GM12892 (cell line): Measurements from ENCODE around the gene PKP2.

Source experiments
- POLR2A ChIP-seq: IDR thresholded peaks from 2 replicates; pipeline ENCODE4 v1.6.1; 2011; ENCODE audit warnings: low read depth, low read length, control low read depth
- POLR2AphosphoS5 ChIP-seq: IDR thresholded peaks from 2 replicates; pipeline ENCODE4 v1.6.1; 2011; ENCODE audit warnings: low read depth, low read length, control low read depth
- TAF1 ChIP-seq: IDR thresholded peaks from 2 replicates; pipeline ENCODE4 v1.6.1; 2011; ENCODE audit warnings: low read depth, mild to moderate bottlenecking, control low read depth, low read length, borderline replicate concordance

GRCh38 chr12:32819424-32819823, 77.2 kb downstream of the PKP2 start:
- TF ChIP-seq POLR2A (no peak), POLR2AphosphoS5 (no peak), TAF1 (no peak)
